H54 (cell line): ENCODE measurements around the gene DNM3.
A peak's percentile ranks its signal among the peaks of the same experiment; 100 is the strongest.

Experiments used
- DNase-seq: peaks from one replicate; pipeline ENCODE4 v3.0.0; 2011; ENCODE audit warnings: low spot score, mixed read lengths; ENCODE audit not compliant: insufficient read length
- FAIRE-seq: peaks from 3 replicates; lab custom pipeline; 2011; peaks lifted over from hg19 to GRCh38; lab: Jason Lieb, UNC
- POLR2A ChIP-seq: IDR thresholded peaks from 2 replicates; pipeline ENCODE4 v1.6.1; 2011; ENCODE audit warnings: low read depth, mild to moderate bottlenecking, low read length

DNM3 gene

DNA sequence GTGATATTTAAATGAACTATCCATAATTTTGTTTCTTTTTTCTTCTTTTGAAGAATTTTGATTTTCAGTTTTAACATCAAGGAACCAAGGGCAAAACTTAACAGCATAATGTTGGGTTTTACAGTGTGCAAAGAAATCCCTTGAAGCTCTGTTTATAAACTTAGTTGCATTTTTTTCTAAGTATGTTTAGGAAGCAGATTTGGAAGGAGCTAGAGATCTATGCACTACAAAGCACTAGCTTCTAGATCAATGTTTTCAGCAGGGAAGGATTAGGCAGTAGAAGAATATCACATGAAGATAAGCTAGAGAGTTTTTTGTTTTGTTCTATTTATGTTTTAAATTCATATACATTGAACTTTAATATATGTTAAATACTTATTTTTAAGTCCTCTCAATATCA lies 328.5 kb downstream of the DNM3 start:
- FAIRE-seq (no peak), DNase-seq (no peak)
- no peak for TF ChIP-seq POLR2A

- FAIRE-seq (no peak), DNase-seq (no peak)
- no peak for TF ChIP-seq POLR2A
Measured at GRCh38 chr1:172172352-172172831, 331.1 kb downstream of the DNM3 start.

- DNase-seq (no peak), FAIRE-seq (no peak)
- TF ChIP-seq POLR2A = no peak
Measured at GRCh38 chr1:172176206-172176605, 334.9 kb downstream of the DNM3 start.

DNA sequence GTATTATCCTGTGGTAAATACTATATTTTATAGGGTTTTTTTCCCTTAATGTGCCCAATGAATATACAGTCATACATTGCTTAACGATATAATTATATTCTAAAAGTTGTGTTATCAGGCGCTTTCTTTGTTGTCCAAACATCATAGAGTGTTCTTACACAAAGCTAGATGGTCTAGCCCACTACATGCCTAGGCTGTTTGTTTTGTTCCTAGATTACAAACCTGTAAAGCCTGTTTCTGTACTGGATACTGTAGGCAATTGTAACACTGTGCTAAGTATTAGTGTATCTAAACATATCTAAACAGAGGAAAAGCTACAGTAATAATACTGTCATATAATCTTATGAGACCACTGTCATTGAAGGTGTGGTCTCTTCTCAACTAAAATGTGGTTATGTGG lies 336.6 kb downstream of the DNM3 start:
- DNase-seq = no peak
- no peak for TF ChIP-seq POLR2A
- peak; percentile 6 for FAIRE-seq

- DNase-seq = no peak
- no peak for TF ChIP-seq POLR2A
- FAIRE-seq = no peak
Measured at GRCh38 chr1:172178886-172179285, 337.6 kb downstream of the DNM3 start.

- DNase-seq (no peak), FAIRE-seq (no peak)
- no peak for TF ChIP-seq POLR2A
Measured at GRCh38 chr1:172179918-172180317, 338.6 kb downstream of the DNM3 start.

DNA sequence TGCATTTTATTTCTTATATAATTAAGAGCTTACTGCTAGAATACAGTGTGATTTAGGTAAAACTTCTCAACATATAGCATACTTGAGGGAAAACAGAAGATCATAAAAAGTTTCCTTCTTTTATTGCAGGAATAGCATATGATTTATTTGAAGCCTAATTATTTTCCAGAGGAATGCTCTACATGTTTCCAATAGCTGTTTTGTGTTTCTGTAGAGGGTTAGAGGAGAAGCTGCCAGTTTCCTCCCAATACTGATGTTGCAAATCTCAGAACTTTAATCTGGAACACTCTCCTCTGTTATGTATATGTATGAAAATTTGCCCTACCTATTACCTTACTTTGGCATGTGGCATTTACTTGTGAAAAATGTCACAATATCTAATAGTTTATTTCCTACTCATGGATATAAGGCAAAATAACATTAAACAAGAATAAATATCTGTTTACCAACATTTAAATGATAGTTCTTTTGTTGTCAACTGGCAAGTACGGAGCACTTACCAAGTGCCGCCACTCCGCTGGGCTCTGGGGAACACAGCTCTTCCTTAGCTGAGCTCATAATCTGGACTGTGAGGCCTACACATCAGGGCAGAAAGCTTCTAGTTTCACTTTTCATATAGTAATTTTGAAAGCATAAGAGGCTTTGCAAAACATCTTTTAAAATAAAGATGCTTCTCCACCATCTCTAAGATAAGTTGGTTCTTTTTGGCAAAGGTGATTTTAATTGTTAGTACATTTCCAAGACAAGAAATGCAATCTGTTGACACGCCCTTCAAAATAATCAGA lies 339.4 kb downstream of the DNM3 start:
- peak; percentile 72 for FAIRE-seq
- TF ChIP-seq POLR2A = no peak
- no peak for DNase-seq

- DNase-seq (no peak), FAIRE-seq (no peak)
- TF ChIP-seq POLR2A = no peak
Measured at GRCh38 chr1:172184506-172185191, 343.4 kb downstream of the DNM3 start.

DNA sequence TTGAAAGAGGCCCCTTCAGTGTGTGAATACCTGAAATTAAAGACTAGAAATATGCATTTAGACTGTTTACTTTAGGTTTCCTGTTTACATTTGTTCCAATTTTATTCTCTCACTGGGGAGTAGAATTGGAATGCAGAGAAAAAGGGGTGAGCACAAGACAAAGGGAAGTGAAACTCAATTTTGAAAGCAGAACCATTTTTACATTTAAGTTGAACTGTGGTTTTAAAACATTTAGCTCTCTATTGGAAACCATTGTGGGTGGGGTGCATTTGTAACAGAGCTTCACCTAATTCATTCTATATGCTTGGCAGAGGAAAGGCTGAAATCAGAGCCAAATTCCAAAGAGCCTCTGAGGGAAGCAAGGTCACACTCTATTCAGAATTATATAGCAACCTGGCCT lies 343.9 kb downstream of the DNM3 start:
- DNase-seq = no peak
- no peak for FAIRE-seq
- TF ChIP-seq POLR2A = no peak

DNA sequence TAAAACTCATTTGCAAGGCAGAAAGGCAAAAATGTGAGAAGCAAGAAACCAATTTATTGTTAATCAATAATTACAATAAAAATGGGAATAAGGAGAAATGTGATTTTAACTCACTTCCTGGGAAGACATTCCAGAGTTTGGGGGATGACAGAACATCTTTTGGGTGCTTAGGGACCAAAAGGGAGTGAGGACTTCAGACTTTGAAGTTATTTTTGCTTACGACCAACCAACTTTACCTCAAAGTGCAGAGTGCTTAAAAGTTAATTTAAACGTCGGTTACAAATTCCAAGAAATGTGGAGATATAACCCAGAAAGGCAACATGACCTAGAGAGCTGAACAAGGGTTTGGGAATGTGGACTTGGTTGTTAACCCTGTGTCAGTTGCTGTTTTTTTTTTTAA lies 344.7 kb downstream of the DNM3 start:
- DNase-seq = no peak
- FAIRE-seq = no peak
- no peak for TF ChIP-seq POLR2A

- FAIRE-seq (no peak), DNase-seq (no peak)
- no peak for TF ChIP-seq POLR2A
Measured at GRCh38 chr1:172201572-172201971, 360.3 kb downstream of the DNM3 start.

DNA sequence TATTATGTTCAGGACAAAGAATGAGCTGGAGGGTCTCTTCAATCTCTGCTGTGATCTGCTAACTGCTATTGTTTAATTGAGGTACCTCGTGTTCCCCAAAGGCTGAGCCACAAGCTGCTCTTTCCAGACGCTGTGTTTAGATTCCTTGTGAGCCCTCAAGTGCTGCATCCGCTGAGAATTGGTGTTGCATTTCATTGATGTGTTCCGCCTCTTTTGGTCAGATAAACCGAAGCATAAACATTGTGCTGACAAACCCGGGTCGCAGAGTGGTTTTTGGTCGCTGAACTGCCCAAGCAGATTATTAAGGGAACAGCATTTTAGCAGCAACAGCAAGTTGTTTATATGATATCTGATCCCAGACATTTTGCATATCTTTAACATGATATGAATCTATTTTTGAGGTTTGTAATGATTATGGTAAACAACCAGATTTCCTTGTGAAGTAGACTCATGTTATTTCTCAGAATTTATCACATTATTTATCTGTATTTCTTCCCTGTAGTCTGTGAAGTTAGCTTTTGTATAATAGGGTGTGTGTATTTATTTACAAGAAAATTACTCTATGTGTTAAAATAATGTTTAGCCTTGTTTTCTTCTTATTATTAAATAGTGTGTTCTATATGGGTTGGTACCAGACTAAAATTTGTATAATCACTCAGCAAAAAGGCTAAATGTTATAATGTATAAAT lies 362.0 kb downstream of the DNM3 start:
- no peak for DNase-seq
- no peak for TF ChIP-seq POLR2A

DNA sequence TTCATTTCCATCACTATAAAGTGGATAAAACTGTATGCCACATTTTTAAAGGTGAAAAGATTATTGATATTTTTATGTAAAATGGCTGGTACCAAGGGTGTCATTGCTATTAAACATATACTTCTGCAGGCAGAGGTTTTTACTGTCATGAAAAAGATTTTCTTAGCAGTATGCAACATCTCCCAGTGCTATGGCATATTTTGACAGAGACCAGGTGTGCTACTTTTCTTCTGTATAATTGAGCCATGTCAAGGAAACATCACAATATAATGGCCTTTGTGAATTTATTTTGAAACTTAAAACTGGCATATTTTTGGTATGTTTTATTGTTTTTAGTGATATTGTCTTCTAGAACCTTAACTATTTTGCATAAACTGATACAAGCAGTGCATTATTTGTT lies 362.6 kb downstream of the DNM3 start:
- TF ChIP-seq POLR2A = no peak
- DNase-seq (no peak), FAIRE-seq (no peak)

More for the DNA sequence above, 362.0 kb downstream of the DNM3 start:
- no peak for FAIRE-seq

DNA sequence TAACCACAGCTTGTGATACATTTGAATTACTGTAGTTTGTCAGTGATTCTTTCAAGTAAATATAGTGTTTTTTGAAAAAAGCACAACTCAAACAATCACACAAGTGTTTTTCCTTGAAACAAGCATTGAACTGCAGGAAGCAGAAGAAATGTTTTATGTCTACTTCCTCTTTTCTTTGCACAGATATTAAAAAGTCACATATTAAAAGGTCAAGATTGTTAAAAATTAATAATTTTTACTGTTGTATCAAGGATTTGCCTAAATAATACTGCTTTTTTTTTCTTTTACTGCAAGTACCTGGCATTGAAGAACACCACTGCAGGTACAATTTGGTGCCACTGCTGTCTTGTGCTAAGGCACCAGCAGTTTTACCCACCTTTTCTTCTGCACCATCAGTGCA lies 365.0 kb downstream of the DNM3 start:
- no peak for TF ChIP-seq POLR2A
- FAIRE-seq (no peak), DNase-seq (no peak)
